SK-N-SH (cell line): ENCODE data around the gene HOXB5. TPM values are rescaled to one million over a fixed set of nuclear protein-coding genes. Genes with fewer than 3 reads are reported as not detected.

Experiments used
- CTCF ChIA-PET: fragments of 300-600, 350-600 bp; formaldehyde crosslinking; extraction: SDS; loops from one replicate; lab custom pipeline; 2021; lab: Yijun Ruan, JAX
- POLR2A ChIA-PET: fragments of 350-600 bp; sonication (Branson Sonifier 250); formaldehyde crosslinking; extraction: SDS; loops from one replicate; lab custom pipeline; 2020; ENCODE audit warnings: antibody characterized with exemption, inconsistent platforms; lab: Yijun Ruan, JAX
- DNase-seq: peaks from one replicate; pipeline ENCODE4 v3.0.0; 2012
- H2AFZ ChIP-seq: fragments of 200-600 bp; sonication (generic); 2 replicates; pipeline ENCODE4 v1.8.1; 2016; ENCODE audit warnings: antibody characterized with exemption, mild to moderate bottlenecking, low read depth
- H3F3A ChIP-seq: fragments of 200-600 bp; sonication (generic); replicated peaks from 2 replicates; pipeline ENCODE3; 2016; ENCODE audit warnings: antibody characterized with exemption, mild to moderate bottlenecking; ENCODE audit not compliant: insufficient read depth
- H3K27ac ChIP-seq, 2 experiments: fragments of 200-500 bp in 1 of 2; fragments of 200-600 bp in 1 of 2; sonication (Bioruptor generic) in 1 of 2; sonication (generic), shearing (Covaris generic) in 1 of 2; 2 replicates each; pipeline versions ENCODE4 v1.5.1 to v1.6.1; 2014 to 2016; ENCODE audit warnings: low read depth in 2 of 2, inconsistent platforms in 1 of 2, low read length in 1 of 2, mild to moderate bottlenecking in 1 of 2, mixed read lengths in 1 of 2
- H3K27me3 ChIP-seq: fragments of 200-600 bp; sonication (generic), shearing (Covaris generic); 2 replicates; pipeline ENCODE4 v1.6.1; 2016; ENCODE audit warnings: mixed run types; ENCODE audit not compliant: insufficient read depth
- H3K36me3 ChIP-seq, 2 experiments: fragments of 200-500 bp in 1 of 2; fragments of 200-600 bp in 1 of 2; sonication (Bioruptor generic) in 1 of 2; sonication (generic) in 1 of 2; replicated peaks in 1 of 2; 2 replicates each; pipeline versions ENCODE3 to v1.5.1; 2014 to 2016; ENCODE audit warnings: low read length in 1 of 2, mild to moderate bottlenecking in 1 of 2; ENCODE audit not compliant: insufficient read depth in 2 of 2, control insufficient read depth in 1 of 2
- H3K4me1 ChIP-seq, 2 experiments: fragments of 200-500 bp in 1 of 2; fragments of 200-600 bp in 1 of 2; sonication (Bioruptor generic) in 1 of 2; sonication (generic), shearing (Covaris generic) in 1 of 2; 2 replicates each; pipeline versions ENCODE4 v1.5.1 to v1.6.1; 2014 to 2016; ENCODE audit warnings: low read depth in 1 of 2, low read length in 1 of 2, mixed run types in 1 of 2; ENCODE audit not compliant: insufficient read depth in 2 of 2, control insufficient read depth in 1 of 2
- H3K4me2 ChIP-seq: fragments of 200-600 bp; sonication (generic), shearing (Covaris generic); 2 replicates; pipeline ENCODE4 v1.6.1; 2017; ENCODE audit warnings: mixed run types
- H3K4me3 ChIP-seq, 2 experiments: fragments of 200-500 bp in 1 of 2; fragments of 200-600 bp in 1 of 2; sonication (Bioruptor generic) in 1 of 2; sonication (generic), shearing (Covaris generic) in 1 of 2; 2 replicates each; pipeline versions ENCODE4 v1.5.1 to v1.8.1; 2014 to 2016; ENCODE audit warnings: low read depth in 2 of 2, inconsistent platforms in 1 of 2, low read length in 1 of 2, mild to moderate bottlenecking in 1 of 2, mixed read lengths in 1 of 2, moderate library complexity in 1 of 2
- H3K79me2 ChIP-seq: fragments of 200-600 bp; sonication (generic); 2 replicates; pipeline ENCODE4 v1.8.1; 2017; ENCODE audit warnings: mild to moderate bottlenecking; ENCODE audit not compliant: insufficient read depth
- H3K9ac ChIP-seq: fragments of 200-600 bp; sonication (generic); 2 replicates; pipeline ENCODE4 v1.6.1; 2017; ENCODE audit warnings: mixed run types
- H3K9me2 ChIP-seq: fragments of 200-600 bp; sonication (generic); 2 replicates; pipeline ENCODE4 v1.6.1; 2017; ENCODE audit warnings: mixed run types
- H3K9me3 ChIP-seq: fragments of 200-600 bp; sonication (generic); 2 replicates; pipeline ENCODE4 v1.6.1; 2017; ENCODE audit warnings: mixed run types, mild to moderate bottlenecking, moderate library complexity
- H4K20me1 ChIP-seq: fragments of 200-600 bp; sonication (generic); 2 replicates; pipeline ENCODE4 v1.6.1; 2017; ENCODE audit warnings: mild to moderate bottlenecking, mixed run types; ENCODE audit not compliant: insufficient read depth
- CHD2 ChIP-seq: fragments of 150-350 bp; IDR thresholded peaks from 2 replicates; pipeline ENCODE4 v1.6.1; 2018; ENCODE audit warnings: low read length; ENCODE audit not compliant: partially characterized antibody
- ELF1 ChIP-seq: IDR thresholded peaks from 2 replicates; pipeline ENCODE4 v1.4.0; 2012
- EP300 ChIP-seq, 2 experiments: IDR thresholded peaks; 2 replicates each; pipeline versions ENCODE4 v1.4.0 to v1.6.1; 2012; ENCODE audit warnings: borderline replicate concordance in 1 of 2, low read depth in 1 of 2, low read length in 1 of 2
- EZH2phosphoT487 ChIP-seq: fragments of 200-600 bp; sonication (generic); IDR thresholded peaks from 2 replicates; pipeline ENCODE4 v1.6.1; 2017; ENCODE audit warnings: low read depth, mixed run types, mild to moderate bottlenecking, antibody characterized with exemption, moderate library complexity, borderline replicate concordance
- NRF1 ChIP-seq: IDR thresholded peaks from 2 replicates; pipeline ENCODE4 v1.6.1; 2012; ENCODE audit warnings: low read depth, mild to moderate bottlenecking, low read length
- POLR2AphosphoS5 ChIP-seq: IDR thresholded peaks from 2 replicates; pipeline ENCODE4 v1.6.1; 2012; ENCODE audit warnings: low read depth, low read length
- RCOR1 ChIP-seq: fragments of 150-350 bp; IDR thresholded peaks from 2 replicates; pipeline ENCODE4 v1.6.1; 2017; ENCODE audit warnings: antibody characterized with exemption, low read length
- RFX5 ChIP-seq: IDR thresholded peaks from 2 replicates; pipeline ENCODE4 v1.6.1; 2012; ENCODE audit warnings: mild to moderate bottlenecking, improper control_type of control experiment, low read length
- SIN3A ChIP-seq: IDR thresholded peaks from 2 replicates; pipeline ENCODE4 v1.6.1; 2012; ENCODE audit warnings: low read depth, mild to moderate bottlenecking, low read length, moderate library complexity, borderline replicate concordance
- YY1 ChIP-seq: IDR thresholded peaks from 2 replicates; pipeline ENCODE4 v1.4.0; 2012; ENCODE audit warnings: low read depth, mild to moderate bottlenecking
- WGBS: methylation state at CpG from one replicate; pipeline ENCODE4 v1.1.6; 2017; ENCODE audit warnings: low lambda C conversion rate; 5-methylcytosine and 5-hydroxymethylcytosine counted together
- polyA plus RNA-seq, 3 experiments: library from polyadenylated mRNA; depleted of rRNA; stranded (reverse); fragments of >200 nt; gene quantifications; 2 replicates each; pipeline ENCODE4 v1.2.3, GENCODE V29; 2012
- TF ChIP-seq, protein P1 (sequence below): IDR thresholded peaks from 2 replicates; pipeline ENCODE4 v1.4.0; 2012; ENCODE audit warnings: low read depth, borderline replicate concordance
- TF ChIP-seq, protein P2 (sequence below): IDR thresholded peaks from 2 replicates; pipeline ENCODE4 v1.6.1; 2012; ENCODE audit warnings: mild to moderate bottlenecking, low read depth, low read length, moderate library complexity

The HOXB5 gene
- polyA plus RNA-seq, 1 of the 3 experiments (the other 2 are of a cell fraction), result not detected

DNA sequence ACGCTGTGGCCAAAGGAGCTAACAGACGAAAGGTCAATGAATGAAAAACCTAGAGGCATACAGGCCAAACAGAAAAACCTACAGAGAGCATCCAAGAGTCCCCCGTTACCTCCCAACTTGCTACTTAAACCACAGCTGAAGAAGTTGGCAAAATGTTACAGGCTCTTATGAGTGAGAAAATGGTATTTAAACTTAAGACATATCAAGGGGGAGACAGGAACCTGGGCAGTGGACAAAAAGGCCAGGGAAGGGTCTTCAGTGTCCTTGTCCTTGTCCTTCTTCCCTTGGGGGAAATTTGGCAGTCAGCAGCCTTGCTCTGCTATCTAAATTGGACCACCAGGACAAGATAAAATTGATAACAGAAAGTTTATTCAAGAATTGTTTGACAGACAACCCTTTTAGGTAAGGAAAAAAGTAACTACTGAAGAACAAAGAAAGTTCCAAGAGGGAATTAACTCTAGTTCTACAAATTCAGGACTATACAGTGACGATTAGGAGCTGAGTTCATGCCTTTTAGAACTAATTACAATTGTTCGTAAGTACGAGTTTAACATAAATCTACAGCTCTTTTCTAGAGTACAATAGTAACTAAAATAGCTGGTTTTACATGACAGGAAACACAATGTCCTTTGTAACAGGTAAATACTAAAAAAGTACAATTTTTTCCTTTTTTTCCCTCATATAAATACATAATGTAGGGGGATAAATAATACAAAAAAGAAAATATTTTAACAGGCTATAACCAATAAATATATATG, 44.9 kb downstream of the HOXB5 start:
- no peaks in the 10 kb centered on the region for H3K9me2 ChIP-seq
- H2AFZ ChIP-seq, result no peak overlapping the region
- no peaks in the 10 kb centered on the region for H4K20me1 ChIP-seq
- H3K9ac ChIP-seq, result no peak overlapping the region
- no peak overlapping the region for H3K4me2 ChIP-seq
- H3K36me3 ChIP-seq, result no peaks in the 10 kb centered on the region
- no peak overlapping the region for H3K4me3 ChIP-seq
- no peaks in the 10 kb centered on the region for H3K9me3 ChIP-seq
- H3K27ac ChIP-seq, result no peak overlapping the region
- H3K27me3 ChIP-seq, result peaks cover 95% of the 10 kb centered on the region
- no peaks in the 10 kb centered on the region for H3K79me2 ChIP-seq
- TF ChIP-seq RCOR1 (no peak), ELF1 (no peak), POLR2AphosphoS5 (no peak), EZH2phosphoT487 (no peak), CHD2 (no peak), RFX5 (no peak), YY1 (no peak), SIN3A (no peak), NRF1 (no peak)
- TF ChIP-seq, protein P1, sequence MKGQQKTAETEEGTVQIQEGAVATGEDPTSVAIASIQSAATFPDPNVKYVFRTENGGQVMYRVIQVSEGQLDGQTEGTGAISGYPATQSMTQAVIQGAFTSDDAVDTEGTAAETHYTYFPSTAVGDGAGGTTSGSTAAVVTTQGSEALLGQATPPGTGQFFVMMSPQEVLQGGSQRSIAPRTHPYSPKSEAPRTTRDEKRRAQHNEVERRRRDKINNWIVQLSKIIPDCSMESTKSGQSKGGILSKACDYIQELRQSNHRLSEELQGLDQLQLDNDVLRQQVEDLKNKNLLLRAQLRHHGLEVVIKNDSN, result no peak
- no peak for DNase-seq
- 27% methylated on average over 6 of the region's 6 CpGs for WGBS
- peaks cover 4% of the 10 kb centered on the region for H3F3A ChIP-seq
- H3K4me1 ChIP-seq, result no peaks in the 10 kb centered on the region
- ChIA-PET POLR2A (no interaction called here), CTCF (interaction anchor here (1.6 kb wide), 1 partner anchor 92 kb away, joined by 4 read pairs; no protein-coding TSS in a partner anchor)

DNA sequence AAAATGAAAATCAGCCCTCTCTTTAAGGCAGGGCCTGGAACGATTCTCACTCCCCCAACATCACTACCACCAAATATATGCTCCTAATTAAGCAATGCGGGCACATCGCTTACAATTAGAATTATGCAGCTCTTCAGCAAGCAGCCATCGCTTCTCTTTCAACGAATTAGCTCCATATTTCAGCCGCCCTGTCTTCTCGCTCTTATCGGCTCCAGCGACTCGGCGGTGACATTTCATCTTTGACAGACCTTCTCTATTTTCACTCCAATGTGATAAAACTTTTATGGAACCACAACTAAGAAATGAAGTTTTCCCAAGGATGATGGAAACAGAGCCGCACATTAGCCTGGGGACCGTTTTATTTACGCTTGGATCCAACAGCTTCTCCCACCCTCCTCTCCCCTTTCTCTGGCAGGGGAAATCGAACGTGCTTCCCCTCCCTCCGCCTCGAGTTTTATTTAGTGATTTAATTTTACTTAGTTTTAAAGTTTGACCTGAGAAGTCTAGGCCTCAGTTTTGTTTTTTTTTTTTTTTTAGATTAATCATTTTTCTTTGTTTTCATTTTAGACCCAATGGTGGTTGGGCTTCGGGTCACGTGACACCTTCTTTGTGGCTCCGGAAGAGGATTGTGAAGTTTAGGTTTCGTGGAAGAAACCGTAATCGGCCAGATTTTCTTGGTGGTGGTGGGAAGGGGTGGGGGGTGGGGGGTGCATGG, 45.6 kb downstream of the HOXB5 start:
- POLR2A ChIA-PET, result no interaction called here

More for the DNA sequence above, 45.6 kb downstream of the HOXB5 start:
- DNase-seq, result no peak
- Histone ChIP-seq H3K9me2 (no peaks in the 10 kb centered on the region), H3K9me3 (no peaks in the 10 kb centered on the region), H3K27ac (no peak overlapping the region), H3F3A (peaks cover 4% of the 10 kb centered on the region), H4K20me1 (no peaks in the 10 kb centered on the region), H3K4me2 (no peak overlapping the region), H3K9ac (no peak overlapping the region), H3K4me3 (no peak overlapping the region), H3K4me1 (no peaks in the 10 kb centered on the region), H3K36me3 (no peaks in the 10 kb centered on the region)
- WGBS, result 23% methylated on average over 24 of the region's 24 CpGs
- CTCF ChIA-PET, result interaction anchor here (1.6 kb wide), 1 partner anchor 91 kb away, joined by 4 read pairs; no protein-coding TSS in a partner anchor
- TF ChIP-seq EP300 (IDR thresholded peaks at IDR 0.05; ENCODE audit: borderline replicate concordance in 1 of 2, low read depth in 1 of 2, low read length in 1 of 2) (no peak), EZH2phosphoT487 (0 out of 2 replicates have a peak, but pooled peaks have one; percentile 59)
- TF ChIP-seq, protein P1, result peak; percentile 34; the same call in 1 of the 2 replicates
- TF ChIP-seq, protein P2, sequence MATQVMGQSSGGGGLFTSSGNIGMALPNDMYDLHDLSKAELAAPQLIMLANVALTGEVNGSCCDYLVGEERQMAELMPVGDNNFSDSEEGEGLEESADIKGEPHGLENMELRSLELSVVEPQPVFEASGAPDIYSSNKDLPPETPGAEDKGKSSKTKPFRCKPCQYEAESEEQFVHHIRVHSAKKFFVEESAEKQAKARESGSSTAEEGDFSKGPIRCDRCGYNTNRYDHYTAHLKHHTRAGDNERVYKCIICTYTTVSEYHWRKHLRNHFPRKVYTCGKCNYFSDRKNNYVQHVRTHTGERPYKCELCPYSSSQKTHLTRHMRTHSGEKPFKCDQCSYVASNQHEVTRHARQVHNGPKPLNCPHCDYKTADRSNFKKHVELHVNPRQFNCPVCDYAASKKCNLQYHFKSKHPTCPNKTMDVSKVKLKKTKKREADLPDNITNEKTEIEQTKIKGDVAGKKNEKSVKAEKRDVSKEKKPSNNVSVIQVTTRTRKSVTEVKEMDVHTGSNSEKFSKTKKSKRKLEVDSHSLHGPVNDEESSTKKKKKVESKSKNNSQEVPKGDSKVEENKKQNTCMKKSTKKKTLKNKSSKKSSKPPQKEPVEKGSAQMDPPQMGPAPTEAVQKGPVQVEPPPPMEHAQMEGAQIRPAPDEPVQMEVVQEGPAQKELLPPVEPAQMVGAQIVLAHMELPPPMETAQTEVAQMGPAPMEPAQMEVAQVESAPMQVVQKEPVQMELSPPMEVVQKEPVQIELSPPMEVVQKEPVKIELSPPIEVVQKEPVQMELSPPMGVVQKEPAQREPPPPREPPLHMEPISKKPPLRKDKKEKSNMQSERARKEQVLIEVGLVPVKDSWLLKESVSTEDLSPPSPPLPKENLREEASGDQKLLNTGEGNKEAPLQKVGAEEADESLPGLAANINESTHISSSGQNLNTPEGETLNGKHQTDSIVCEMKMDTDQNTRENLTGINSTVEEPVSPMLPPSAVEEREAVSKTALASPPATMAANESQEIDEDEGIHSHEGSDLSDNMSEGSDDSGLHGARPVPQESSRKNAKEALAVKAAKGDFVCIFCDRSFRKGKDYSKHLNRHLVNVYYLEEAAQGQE, result no peak
- TF ChIP-seq, all 33 proteins: peak for 2
- Histone ChIP-seq H3K27me3 (peaks cover 95% of the 10 kb centered on the region), H3K79me2 (no peaks in the 10 kb centered on the region), H2AFZ (no peak overlapping the region)
